GM12801 (cell line): Measurements from ENCODE around the gene CALHM1.

Source experiments
- CTCF ChIP-seq: IDR thresholded peaks from one replicate; pipeline ENCODE4 v1.5.1; 2011; ENCODE audit warnings: control low read depth; ENCODE audit not compliant: insufficient read length; ENCODE audit errors: extremely low read depth

Gene CALHM1

GRCh38 chr10:103413564-103413963 is 45.1 kb downstream of the CALHM1 start:
- no peak for TF ChIP-seq CTCF
